Left kidney (tissue), 2 donors: ENCODE data around the gene ZNF81. TPM values are rescaled to one million over a fixed set of nuclear protein-coding genes. Genes with fewer than 3 reads are reported as not detected.
"Not testable (repeated sequence)": the region's sequence is repeated elsewhere in the genome, so short reads cannot be mapped to it uniquely, and the experiment has no call there.

ENCODE experiments used
- DNase-seq: peaks from one replicate; pipeline ENCODE4 v3.0.0-alpha.2; 2013
- polyA plus RNA-seq: library from polyadenylated mRNA; unstranded; fragments of 120-200 nt; gene quantifications from one replicate; pipeline ENCODE4 v1.2.1, GENCODE V29; 2013; ENCODE audit not compliant: insufficient read length

The ZNF81 gene
- polyA plus RNA-seq, 1 donor, result 8.9 TPM

DNA sequence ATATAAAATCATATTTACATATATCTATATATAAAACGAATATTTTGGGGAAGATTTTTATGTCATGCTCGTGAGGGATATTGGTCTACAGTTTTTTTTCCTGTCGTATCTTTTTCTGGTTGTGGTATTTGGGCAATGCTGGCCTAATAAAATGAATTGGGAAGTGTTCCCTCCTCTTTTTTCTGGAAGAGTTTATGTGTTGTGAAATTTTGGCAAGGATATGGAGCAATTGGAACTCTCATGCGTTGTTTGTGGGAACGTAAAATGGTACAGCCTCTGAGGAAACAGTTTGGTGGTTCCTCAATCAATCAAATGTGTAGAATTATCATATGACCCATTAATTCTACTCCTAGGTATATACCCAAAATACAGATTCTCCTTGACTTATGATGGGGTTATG is 97.2 kb downstream of the ZNF81 start:
- no peak for DNase-seq

DNA sequence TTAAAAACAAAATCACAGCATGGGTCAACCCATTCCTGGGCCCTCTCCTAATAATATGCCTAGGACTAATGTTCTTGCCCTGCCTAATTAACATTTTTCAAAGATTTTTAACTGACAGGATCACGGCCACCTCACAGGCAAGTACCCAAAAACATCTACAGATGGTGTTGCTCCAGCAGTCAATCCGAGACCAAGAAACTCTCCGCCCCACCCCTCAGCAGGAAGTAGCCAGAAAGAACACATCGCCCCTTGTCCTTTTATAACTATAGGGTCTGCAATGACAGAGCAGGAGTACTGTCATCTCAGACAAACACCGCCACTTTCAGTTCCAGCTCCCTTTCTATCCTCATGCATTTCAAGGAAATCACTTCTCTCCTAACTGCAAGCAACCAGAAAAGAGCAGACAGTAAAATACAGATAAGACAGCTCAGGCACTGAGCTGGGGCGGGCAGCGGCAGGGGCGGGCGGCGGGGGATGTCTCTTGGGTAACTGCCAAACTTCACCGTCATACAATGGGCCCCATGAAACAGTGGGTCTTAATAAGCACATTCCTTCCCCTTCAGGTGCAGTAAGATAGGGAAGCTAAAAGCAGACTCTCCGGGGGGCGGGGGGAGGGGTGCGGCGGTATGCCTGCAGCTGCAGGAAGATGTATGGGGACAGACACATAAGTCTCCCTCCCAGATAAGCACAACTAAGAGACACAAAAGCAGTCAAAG is 99.7 kb downstream of the ZNF81 start:
- DNase-seq, result no peak

DNA sequence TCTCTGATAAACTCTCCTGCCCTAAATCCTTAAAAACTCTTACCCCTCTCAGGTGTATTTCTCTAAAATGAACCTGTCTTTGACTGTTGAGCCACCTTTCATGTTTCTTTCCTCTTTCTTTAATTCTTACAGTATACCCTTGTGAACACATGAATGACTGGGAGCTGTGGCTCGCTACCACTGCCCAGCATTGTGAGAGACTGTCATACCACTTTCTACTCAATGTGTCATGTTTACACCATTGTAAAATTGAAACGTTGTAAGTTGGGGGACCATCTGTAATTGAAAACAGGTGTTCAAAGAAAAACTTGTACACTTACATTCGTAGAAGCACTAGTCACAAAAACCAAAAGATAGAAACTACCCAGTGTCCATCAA is 100.2 kb downstream of the ZNF81 start:
- DNase-seq, result no peak

DNA sequence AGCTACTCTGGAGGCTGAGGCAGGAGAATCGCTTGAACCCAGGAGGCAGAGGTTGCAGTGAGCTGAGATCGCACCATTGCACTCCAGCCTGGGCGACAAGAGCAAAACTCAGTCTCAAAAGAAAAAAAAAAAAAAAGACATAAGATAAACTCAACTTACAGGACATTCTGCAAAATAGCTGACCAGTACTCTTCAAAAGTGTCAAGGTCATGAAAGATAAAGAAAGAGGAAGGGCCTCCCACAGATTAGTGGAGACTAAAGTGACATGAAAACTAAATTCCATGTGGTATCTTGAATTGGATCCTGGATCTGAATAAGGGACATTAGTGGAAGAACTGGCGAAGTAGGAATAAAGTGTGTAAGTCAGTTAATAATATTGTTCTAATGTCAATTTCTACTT is 103.7 kb downstream of the ZNF81 start:
- DNase-seq, result no peak

DNA sequence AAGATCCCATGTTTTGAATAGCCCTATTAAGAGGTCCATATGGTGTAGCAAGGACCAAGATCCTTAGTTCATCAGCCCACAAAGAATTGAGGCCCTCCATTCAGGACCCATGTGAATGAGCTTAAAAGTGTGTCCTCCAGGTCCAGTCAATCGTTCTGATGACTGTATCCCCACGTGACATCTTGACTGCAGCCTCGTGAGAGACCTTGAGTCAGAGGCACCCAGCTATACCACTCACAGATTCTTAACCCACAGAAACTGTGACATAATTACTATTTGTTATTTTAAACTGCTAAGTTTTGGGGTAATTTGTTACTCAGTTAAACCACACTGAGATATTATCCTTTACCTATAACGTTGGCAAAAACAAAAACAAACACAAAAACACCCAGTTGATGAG is 104.7 kb downstream of the ZNF81 start:
- no peak for DNase-seq

DNA sequence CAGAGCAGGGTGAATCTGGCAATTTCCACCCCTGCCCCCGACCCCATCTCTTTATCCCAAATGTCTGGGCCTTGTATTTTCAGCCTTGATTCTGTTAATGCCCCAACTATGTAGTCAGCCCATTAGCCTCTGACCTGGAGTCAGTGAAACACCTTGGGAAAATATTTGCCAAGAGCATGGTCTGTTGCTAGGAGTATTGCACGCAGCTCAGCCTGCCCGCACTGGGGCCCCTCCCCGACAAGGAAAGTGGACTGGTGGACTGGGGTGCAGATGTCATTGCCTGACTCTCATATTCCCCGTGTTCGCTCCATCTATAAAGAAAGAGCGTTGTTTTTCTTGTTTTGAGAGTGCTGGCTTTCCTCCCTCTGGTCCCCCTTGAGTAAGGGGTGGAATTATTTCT is 118.6 kb downstream of the ZNF81 start:
- DNase-seq, result not testable (repeated sequence)

DNA sequence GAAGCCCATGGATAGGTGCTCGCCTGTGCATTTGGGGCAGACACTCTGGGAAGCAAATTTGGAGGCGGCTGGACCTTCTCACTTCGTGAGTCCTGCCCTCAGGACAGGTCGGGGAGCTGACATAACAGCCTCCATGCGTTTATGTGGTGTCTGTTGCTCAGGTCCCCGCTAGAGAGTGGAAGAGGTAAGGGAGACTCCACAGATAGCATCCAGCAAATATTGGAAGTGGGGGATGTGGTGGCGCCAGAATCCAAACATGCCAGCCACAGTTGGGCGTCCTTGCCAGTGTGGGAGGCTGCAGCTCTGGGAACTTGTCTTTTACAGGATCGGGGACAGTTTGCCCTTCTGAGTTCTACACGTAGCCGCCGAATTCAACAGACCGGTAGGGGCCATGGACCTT is 119.3 kb downstream of the ZNF81 start:
- DNase-seq, result no peak

DNA sequence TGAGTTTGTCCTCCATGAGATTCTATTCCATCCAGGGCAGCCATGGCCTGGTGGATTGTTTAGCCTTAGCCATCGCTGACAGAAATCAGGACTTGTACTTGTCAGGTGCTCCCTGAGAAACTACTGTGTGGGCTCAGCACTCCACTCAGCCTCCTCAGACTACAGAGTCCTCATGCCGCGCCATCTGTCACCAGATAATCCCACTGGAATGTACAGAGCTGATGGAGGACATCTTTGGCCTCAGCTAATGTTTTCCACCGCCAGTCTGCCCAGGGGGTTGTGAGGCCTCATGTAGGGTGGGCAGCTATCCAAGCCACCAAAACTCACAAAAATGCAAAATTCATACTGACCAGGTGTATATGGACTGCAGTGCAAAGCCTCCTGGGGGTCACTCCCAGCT is 121.5 kb downstream of the ZNF81 start:
- DNase-seq, result not testable (repeated sequence)

DNA sequence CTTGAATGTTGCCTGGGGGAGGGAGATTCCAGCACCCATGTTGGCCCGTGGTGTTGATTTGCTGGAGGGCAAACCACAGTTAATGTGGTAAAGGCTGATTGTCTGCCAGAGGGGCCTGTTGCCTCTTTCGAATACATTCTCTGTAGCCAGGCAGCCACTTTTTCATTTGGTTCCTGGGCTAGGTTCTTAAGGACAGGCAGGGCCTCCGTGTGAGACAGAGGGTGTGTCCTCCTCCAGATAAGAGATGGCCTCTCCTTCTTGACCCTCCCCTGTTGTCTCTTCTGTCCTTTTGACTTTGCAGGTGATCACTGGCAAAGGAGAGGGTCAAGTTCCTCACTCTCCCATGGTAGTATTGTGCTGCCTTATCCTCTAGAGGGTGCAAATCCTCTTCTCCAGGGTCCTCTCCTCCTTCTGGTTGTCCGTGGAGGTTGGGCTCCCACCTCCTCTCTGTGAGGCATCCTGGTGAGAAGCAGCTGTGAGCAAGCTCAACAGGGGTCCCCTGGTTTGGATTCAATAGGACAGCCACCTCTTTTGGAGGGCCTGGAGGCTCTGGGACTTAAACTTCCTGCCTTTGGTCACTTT is 122.2 kb downstream of the ZNF81 start:
- DNase-seq, result no peak

DNA sequence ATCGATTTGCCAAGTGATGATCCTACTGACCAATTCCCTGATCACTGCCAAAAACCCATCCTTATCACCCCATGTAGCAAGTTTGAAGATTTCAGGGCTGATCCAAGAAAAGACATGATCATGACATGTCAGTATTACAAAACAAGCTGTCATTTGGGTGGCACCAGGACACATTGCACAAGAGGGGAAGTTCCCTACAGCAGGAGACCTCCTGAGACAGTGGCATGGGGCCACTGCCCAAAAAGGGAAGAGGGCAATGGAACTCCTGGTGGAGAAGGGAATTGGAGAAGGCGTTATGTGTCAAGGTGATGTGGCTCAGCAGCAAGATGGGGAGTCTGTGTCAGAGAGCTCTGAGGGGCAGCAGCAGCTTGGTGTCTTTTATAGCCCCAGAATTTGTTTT is 123.7 kb downstream of the ZNF81 start:
- DNase-seq, result no peak

DNA sequence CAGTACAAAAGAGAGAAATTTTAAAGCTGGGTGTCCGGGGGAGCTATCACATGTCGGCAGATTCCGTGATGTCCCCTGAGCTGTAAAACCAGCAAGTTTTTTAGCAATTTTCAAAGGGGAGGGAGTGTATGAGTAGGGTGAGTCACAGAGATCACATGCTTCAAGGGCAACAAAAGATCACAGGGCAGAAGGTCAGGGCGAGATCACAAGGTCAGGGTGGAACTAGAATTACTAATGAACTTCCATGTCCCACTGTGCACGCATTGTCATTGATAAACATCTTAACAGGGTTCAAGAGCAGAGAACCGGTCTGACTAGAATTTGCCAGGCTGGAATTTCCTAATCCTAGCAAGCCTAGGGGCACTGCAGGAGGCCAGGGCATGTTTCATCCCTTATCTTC is 125.1 kb downstream of the ZNF81 start:
- DNase-seq, result not testable (repeated sequence)

DNA sequence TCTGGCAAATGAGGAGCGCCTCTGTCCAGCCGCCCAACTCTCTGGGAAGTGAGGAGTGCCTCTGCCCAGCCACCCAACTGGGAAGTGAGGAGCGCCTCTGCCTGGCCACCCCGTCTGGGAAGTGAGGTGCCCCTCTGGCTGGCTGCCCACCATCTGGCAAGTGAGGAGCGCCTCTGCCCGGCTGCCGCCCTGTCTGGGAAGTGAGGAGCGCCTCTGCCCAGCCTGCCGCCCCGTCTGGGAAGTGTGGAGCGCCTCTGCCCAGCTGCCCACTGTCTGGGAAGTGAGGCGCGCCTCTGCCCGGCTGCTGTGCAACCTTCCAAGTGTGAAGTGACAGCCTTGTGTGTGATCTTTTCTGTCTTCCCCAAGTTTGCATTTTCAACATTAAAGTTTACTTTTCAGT is 128.8 kb downstream of the ZNF81 start:
- not testable (repeated sequence) for DNase-seq

Other genes starting within 250 kb of the ZNF81 start
- gene SYN1, start 217.0 kb upstream of the ZNF81 start, polyA plus RNA-seq, result 6.5 TPM
- 0.85 TPM for gene CFP, start 207.0 kb upstream of the ZNF81 start, polyA plus RNA-seq
- gene ELK1, start 186.3 kb upstream of the ZNF81 start, polyA plus RNA-seq, result 25.8 TPM
- 105 TPM for gene UXT, start 177.7 kb upstream of the ZNF81 start, polyA plus RNA-seq
- 14.5 TPM for gene ZNF182, start 167.1 kb downstream of the ZNF81 start, polyA plus RNA-seq
- gene SPACA5, start 170.1 kb downstream of the ZNF81 start, polyA plus RNA-seq, result 0.58 TPM
- 5.1 TPM for gene ZNF630, start 234.7 kb downstream of the ZNF81 start, polyA plus RNA-seq